ENCODE results near the gene GPR146.

GPR146 gene

GRCh38 chr7:1052031-1052818, 7.9 kb downstream of the GPR146 start:
- TF ChIP-seq, protein P1, sequence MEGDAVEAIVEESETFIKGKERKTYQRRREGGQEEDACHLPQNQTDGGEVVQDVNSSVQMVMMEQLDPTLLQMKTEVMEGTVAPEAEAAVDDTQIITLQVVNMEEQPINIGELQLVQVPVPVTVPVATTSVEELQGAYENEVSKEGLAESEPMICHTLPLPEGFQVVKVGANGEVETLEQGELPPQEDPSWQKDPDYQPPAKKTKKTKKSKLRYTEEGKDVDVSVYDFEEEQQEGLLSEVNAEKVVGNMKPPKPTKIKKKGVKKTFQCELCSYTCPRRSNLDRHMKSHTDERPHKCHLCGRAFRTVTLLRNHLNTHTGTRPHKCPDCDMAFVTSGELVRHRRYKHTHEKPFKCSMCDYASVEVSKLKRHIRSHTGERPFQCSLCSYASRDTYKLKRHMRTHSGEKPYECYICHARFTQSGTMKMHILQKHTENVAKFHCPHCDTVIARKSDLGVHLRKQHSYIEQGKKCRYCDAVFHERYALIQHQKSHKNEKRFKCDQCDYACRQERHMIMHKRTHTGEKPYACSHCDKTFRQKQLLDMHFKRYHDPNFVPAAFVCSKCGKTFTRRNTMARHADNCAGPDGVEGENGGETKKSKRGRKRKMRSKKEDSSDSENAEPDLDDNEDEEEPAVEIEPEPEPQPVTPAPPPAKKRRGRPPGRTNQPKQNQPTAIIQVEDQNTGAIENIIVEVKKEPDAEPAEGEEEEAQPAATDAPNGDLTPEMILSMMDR (IDR thresholded peaks at IDR 0.05; ENCODE audit: borderline replicate concordance, control extremely low read depth, extremely low read depth, insufficient read depth, missing control alignments) = no peak
- no peak for DNase-seq (ENCODE audit: low spot score)
- in situ Hi-C loops (cut with MboI; ENCODE audit: low sequenced_read_pairs, unreplicated experiment) = no loop called here

DNA sequence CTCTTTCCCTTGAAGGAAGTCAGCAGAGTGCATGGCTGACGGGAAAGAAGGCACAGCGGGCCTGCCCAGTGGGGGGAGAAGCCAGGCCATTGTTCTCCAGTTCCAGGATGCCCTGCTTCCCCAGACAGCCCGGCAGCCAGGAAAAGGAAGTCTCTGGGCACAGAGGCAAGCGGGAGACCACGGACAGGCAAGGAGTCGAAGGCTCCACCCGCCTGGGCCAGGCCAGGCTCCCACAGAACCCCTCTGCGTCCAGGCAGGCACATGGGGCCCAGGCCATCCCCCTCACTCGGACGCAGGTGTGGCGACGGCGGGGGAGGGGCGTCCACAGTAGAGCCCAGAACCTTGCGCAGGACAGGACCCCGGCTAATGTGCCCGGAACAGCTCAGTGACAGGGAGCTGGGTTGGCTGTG, 8.7 kb downstream of the GPR146 start:
- in situ Hi-C loops (cut with MboI; ENCODE audit: low sequenced_read_pairs, unreplicated experiment) = no loop called here
- no peak for DNase-seq (ENCODE audit: low spot score)

DNA sequence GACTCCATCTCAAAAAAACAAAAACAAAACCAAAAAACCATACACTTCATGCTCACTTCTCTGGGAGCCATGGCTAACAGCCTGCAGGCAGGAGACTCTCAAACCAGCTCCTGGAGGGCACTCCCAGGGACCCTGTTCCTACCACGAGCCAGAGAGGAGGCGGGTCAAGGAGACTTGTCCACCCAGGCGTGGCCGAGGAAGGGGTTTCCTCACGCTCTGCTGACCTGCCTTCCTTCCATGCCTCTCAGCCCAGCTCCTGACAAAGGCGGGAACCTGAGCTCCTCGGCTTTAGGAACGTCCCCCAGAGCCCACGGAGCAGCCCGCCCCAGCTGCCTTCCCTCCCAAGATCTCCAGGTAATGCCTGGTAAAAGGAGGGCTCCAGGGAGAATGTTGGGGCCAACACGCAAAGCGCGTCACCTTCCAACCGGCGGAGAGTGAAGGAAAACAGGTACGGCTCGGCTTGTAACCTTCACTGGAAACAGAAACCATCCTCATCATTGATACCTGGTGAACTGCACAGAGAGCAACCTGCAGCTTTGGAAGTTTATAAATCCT, 9.5 kb downstream of the GPR146 start:
- in situ Hi-C loops (cut with MboI; ENCODE audit: low sequenced_read_pairs, unreplicated experiment) = no loop called here
- no peak for DNase-seq (ENCODE audit: low spot score)
- TF ChIP-seq, protein P1 (IDR thresholded peaks at IDR 0.05; ENCODE audit: borderline replicate concordance, control extremely low read depth, extremely low read depth, insufficient read depth, missing control alignments) = no peak

More for the DNA sequence above, 8.7 kb downstream of the GPR146 start:
- TF ChIP-seq, protein P1 (IDR thresholded peaks at IDR 0.05; ENCODE audit: borderline replicate concordance, control extremely low read depth, extremely low read depth, insufficient read depth, missing control alignments) = no peak

GRCh38 chr7:1054438-1054837, 10.1 kb downstream of the GPR146 start:
- no peak for DNase-seq (ENCODE audit: low spot score)
- in situ Hi-C loops (cut with MboI; ENCODE audit: low sequenced_read_pairs, unreplicated experiment) = no loop called here
- TF ChIP-seq, protein P1 (IDR thresholded peaks at IDR 0.05; ENCODE audit: borderline replicate concordance, control extremely low read depth, extremely low read depth, insufficient read depth, missing control alignments) = no peak

DNA sequence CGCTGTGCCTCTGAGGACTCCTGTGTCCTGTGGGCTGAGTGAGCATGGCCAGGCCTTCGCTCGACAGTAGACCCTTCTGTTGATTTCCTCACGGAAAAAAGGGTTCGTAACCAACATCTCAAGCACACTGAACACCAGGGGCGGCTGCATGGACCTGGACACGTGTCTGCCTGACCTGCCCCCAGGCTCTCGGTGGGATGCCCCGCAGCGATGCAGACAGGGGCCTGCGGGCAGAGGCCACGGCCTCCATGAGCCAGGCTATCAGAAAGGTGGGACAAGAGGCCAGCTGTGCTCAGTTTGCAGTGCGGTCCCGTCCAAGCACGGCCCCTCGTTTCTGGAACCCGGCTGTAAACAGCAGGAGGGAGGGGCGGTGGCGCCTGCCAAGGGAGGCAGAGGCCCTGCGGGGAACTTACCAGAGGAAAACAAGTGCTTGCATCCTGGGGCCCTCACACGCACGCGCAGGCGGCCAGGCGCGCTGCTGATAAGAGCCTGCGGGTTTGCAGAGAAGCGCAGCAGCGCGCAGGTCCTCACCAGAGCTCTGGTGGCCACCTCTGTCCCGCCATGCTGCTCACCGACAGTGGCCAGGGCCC, 10.6 kb downstream of the GPR146 start:
- in situ Hi-C loops (cut with MboI; ENCODE audit: low sequenced_read_pairs, unreplicated experiment) = no loop called here
- TF ChIP-seq, protein P1 (IDR thresholded peaks at IDR 0.05; ENCODE audit: borderline replicate concordance, control extremely low read depth, extremely low read depth, insufficient read depth, missing control alignments) = no peak
- DNase-seq (ENCODE audit: low spot score) = no peak

DNA sequence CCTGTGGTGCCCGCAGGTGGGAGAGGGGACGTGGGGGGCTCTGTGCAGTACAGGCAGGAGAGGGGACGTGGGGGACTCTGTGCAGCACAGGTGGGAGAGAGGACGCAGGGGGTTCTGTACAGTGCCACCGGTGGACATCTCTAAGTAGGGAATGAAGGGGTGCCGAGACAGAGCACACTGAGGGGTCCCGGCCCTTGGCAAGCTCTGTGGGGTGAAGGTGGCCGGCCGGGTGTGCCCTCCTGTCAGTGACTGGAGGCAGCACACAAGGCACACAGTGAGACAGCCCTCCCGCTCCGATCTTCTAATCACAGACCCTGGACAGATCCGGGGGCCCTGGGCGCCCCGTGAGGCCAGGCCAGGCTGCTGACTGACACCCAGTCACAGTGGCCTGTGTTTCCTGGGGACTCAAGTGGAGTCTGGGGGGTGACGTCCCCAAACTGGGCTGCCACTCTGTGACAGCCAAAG, 11.2 kb downstream of the GPR146 start:
- DNase-seq (ENCODE audit: low spot score) = no peak
- in situ Hi-C loops (cut with MboI; ENCODE audit: low sequenced_read_pairs, unreplicated experiment) = no loop called here
- TF ChIP-seq, protein P1 (IDR thresholded peaks at IDR 0.05; ENCODE audit: borderline replicate concordance, control extremely low read depth, extremely low read depth, insufficient read depth, missing control alignments) = no peak

Data from GM13976 (cell line).